Stromal cell of bone marrow (primary cell): ENCODE results near the gene FCGR3A.
"Not testable (repeated sequence)": the region's sequence is repeated elsewhere in the genome, so short reads cannot be mapped to it uniquely, and the experiment has no call there.

Experiments
- DNase-seq: peaks from one replicate; pipeline ENCODE4 v3.0.0-alpha.2; 2012; ENCODE audit warnings: low read depth

The FCGR3A gene

DNA sequence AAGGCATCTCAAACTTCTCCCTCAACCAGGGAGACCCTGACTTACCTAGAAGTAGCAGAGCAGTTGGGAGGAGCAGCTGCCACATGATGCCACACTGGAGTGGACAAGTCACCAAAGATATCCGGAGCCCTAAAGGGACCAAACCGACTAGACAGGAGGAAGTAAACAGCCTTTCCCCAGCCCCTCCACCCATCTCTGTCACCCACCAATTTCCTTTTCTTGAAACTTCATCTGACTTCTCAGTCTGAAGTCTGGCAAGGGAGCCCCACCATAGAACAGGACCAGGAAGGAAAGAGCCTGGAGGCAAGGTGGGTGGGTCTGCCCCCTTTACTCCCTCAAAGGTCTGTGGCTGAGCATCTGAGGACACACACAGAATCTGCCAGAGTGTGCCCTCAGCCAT lies at the start of gene FCGR3A:
FCGR3A (minus strand) TSS at position 167 of the 400 bp plus-strand sequence; CDS start at position 85, 82 bp downstream.
- no peak for DNase-seq

DNA sequence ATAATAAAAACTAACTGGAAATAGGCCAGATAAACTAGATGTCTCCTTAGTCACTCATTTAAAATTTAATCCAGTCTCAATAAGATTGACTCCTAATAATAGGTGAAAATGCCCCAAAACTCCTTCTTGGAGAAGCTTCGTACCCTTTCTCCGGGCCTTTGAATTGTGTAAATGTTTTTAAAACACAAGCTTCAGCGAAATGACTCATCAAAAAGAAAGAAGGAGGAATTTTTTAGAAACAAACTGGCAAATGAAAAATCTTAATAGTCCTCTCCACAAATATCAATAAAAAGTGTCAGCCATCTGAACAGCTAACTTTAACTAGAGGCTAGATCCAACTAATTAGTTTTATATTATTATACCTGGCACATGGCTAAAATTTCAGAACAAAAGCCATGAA lies 47.5 kb upstream of the FCGR3A start:
- not testable (repeated sequence) for DNase-seq

DNA sequence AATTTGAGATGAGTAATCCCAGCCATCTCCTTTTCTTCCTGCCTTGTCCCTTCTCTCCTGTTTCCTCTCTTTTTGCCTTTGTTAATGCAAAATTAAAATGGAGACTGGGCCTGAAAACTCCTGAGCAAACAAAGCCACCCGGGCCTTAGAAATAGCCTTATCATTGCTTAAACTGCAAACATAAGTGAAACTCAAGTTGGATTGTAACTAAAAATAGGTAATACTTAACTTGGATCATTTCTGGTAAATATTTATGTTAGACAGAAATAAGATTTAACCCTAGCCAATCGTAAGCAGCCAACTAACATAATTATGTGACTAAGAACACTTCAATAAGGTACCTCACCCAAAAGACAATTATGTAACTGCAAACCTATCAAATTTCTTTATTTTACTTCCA lies 46.0 kb upstream of the FCGR3A start:
- not testable (repeated sequence) for DNase-seq

DNA sequence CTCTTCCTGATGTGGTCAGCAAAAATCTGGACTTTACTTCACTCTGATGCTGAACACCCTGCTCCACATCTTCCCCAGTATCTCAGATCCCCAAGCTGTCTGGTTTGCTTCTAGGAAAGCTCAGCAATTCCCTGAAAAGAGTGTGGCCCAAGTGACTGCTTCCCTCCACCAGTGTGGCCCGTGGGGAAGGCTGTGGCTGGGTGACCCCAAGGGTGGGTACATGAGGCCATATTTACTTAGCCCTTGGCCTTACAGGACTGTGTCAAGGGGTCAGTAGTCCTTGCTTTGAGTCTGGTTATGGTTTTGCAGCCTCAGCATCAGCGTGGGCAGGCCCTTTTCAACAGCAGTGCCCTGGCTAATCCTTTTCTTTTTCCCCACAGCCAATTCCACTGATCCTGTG lies 45.6 kb upstream of the FCGR3A start:
- not testable (repeated sequence) for DNase-seq

DNA sequence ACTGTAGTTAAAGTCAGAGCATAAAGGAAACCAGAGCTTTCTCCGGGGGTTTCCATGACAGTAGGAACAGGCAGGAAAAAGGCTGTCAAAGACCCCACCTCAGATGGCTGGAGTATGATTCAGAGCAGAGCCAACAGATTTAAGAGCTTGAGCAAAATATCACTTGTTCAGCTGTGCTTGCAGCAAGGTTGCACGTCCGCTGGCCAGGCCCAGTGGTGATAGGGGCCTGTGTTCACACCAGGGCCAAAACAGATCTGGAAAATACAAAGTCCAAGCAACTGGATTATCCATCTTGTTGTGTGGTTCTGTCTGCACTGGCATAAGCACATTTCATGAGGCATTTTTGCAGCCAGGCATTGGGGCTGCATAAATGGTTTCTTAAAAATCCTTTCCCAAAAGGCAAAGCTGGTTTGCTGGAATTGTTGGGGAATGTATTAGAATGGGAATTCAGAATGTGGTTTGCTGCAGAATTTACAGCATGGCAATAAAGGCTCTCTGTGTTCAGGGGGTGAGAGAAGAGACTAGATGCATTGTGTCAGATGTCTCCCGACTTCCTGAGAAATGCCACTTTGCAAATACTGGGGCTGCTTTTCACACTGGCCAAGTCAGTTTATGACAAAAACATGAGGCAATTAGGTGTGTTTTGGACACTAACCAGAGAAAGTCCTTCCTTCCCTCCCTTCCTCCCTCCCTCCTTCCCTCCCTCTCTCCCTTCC lies 44.8 kb upstream of the FCGR3A start:
- not testable (repeated sequence) for DNase-seq

DNA sequence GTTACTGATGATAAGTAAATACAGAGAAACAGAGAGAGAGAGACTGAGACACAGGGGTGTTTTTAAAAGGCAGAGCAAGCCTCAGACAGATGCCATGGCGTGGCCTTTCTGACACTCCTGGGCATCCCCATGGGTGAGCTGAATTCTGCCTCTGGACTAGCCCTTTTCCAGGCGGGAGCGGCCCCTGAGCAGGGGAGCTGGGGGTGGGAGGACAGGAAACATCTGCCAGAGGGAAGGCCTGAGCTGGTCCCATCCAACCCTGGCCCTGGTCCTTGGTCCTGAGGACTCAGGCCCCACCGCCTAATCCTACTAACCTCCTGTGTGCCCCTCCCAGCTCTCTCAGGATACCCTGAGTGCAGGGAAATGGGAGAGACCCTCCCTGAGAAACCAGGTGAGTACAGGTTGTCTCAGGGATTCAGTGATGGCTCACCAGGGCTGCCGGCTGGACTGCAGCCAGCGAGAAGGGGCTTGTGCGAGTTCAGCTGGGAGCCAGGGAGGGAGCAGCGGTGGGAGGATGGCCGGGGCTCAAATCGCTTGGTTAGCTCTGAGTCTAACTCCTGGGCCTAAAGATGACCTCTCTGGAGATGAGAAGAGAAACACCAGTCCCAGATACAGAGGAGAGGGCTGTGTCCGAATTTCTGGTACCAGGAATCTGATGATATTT lies 43.6 kb upstream of the FCGR3A start:
- DNase-seq: not testable (repeated sequence)

DNA sequence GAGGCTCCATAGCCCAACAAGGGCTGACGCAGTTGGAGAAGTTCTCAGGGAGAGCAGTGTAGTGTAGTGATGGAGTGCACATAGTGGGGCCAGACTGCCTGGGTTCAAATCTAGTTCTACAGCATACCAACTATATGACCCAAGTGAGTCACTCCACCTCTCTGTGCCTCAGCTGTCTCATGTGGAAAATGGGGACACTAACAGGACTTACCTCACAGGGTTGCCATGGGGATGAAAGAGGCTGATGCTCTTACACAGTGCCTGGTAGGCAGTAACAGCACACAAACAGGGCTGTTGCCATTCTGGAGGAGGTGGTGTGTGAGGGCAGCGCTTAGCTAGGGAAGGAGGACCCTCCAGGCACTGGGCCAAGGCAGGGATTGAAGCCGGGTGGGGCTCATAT lies 43.0 kb upstream of the FCGR3A start:
- not testable (repeated sequence) for DNase-seq

DNA sequence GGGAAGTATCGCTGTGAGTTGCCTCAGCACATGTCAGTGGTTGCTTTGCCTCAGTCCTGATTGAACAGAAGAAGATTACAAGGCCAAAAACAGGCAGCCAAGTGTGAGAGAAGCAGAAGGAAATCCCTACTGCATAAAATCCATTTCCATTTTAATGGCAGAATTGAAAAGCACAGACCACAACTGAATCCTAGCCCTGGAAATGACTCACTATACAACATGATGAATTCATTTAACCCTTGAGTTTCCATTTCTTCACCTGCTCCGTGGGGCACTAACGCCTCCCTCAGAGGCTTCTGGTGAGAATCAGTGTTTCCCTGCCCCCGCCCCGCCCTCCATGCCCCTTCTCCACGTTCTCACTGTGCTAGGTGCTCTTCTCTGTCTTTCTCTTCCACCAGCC lies 40.3 kb upstream of the FCGR3A start:
- DNase-seq: not testable (repeated sequence)

DNA sequence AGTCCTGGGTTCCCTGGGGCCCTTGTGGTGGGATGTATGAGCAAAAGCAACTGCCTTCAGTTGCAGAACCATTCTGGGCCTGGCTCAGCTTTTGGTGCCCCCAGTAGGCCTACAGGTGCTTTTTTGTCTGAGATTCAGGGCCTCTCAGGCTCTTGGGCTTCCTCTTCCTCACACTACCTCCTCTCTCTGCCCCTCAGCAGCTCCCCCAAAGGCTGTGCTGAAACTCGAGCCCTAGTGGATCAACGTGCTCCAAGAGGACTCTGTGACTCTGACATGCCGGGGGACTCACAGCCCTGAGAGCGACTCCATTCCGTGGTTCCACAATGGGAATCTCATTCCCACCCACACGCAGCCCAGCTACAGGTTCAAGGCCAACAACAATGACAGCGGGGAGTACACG lies 39.7 kb upstream of the FCGR3A start:
- DNase-seq: not testable (repeated sequence)

DNA sequence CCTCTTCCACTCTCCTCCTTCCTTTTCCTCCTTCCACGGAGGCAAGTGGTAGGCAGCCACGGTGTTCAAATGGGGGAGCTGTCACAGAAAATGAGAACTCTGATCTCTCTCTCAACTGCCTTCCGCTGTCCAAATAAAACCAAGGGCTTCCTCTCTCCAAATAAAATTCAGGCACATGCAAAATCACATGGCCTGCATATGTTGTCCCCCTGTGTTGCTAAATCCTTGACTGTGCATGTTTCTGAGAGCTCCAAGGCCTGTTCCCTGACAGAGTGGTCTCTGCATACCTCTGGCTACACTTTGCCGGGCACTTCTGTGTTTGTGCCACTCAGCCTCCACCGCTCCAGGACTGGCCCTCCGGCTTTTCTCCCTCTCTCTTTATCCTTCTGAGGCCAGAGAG lies 39.0 kb upstream of the FCGR3A start:
- DNase-seq: not testable (repeated sequence)

DNA sequence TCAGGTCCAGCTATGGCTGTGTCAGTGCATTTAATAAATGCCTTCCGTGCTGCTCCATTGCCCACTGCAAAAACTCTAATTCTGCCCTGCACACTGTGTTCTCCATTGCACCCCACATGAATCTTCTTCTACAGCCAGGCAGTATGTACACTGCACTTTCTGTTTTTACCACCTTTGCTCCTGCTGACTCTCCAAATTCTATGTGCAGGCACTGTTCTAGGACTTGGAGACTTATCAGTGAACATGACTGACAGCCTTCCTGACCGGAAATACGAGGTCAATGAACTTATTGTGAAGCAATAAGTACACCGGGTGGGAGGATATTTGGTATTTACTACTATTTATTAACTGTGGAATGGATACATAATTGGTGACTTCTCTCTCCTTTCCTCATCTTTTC lies 33.3 kb upstream of the FCGR3A start:
- DNase-seq: not testable (repeated sequence)

DNA sequence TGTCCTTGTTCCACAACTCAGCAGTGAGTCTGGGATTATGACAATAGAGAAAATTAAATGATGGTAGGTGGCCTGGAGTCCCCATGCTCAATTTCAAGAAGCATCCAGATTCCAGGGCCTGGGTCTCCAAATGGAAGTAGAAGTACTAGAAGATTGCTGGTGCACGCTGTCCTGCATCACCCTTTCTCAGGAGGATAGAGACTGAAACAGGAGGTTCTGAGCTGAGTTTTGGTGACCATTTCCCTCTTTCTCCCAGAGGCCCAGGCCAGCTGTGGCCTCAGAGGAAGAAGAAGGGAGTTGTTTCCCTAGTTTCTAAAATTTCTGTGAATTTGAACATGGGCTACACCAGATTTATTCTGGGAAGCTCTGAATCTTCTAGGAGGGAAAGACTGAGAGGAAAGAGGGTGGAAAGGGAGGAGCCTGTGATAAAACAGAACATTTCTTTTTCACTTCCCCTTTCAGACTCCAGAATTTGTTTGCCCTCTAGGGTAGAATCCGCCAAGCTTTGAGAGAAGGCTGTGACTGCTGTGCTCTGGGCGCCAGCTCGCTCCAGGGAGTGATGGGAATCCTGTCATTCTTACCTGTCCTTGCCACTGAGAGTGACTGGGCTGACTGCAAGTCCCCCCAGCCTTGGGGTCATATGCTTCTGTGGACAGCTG lies 31.4 kb upstream of the FCGR3A start:
- DNase-seq: not testable (repeated sequence)

DNA sequence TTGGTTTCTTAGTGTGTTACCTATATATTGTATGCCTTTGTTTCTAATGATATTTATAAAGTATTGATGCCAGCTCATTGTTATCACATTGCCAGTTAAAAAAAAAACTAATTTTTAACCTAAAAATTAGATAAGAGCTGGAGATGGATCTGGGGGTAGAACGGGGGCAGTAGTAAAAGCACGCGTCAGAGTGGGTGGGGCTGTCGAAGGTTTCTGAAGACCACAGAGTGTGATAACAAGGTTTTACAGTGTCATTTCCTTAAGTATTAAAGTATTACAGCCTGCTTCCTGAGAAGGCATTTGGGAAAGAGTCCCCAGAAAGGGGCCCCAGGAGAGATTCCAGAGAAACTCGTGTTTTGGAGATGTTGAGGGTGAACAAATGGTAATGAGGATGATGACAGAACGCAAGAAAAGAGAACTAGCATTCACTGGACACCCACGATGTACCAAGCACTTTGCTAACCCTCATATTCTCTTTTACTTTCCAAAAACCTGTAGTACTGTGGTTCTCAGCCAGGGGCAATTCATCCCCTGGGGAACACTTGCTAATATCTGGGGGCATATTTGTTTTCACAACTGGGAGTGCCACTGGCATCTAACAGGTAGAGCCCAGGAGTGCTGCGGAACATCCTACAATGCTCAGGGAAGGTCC lies 30.4 kb upstream of the FCGR3A start:
- DNase-seq: not testable (repeated sequence)

DNA sequence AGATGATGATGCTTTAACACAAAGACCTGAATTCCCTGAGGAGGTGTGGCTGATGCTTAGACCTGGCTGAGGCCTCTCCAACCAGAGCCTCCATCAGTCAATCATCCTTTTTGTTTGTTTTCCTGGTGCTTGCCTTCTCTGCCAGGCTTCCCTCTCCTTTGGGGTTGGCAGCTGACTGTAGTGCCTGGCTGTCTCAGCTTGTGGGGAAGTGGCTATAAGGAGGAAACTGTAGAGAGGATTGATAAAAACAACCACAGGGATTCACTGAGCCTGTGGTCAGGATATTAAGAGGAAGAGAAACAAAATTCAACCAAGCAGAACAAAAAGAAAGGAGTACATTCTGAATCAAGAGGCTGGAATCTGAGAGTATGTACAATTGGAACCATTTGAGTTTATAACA lies 27.1 kb upstream of the FCGR3A start:
- not testable (repeated sequence) for DNase-seq

DNA sequence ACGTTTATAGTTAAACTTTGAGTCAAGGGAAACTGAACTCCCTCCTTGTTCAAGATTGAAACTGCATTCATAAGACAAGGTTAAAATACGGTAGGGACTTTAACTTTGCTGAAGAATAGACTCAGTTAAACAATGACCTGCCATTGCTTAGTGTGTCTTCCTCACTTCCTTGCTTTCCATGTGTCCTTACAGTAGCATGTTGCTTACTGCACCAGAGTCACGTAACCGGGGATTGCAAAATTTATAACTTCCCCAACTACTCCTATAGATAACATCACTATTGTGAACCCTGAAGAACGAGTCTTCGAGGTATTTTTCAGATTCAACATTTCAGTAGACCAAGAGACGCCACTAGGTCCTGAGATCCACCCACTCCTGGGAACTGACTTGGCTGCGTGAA lies 22.1 kb upstream of the FCGR3A start:
- not testable (repeated sequence) for DNase-seq

DNA sequence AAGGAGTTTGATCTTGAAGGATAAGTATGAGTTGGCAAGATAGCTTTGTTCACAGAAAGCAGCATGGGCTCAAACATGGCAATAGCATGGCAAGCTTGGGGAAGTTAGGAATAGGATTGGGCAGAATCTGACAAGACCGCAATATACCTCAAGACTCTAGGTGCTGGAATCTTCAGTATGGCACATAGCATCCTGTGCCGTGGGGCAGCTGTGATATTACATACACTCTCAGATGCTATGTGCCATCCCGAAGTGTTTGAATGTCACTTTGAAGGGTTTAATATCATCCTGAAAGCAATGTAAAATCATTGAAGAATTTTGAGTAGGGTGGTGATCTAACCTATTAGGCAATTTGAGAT lies 17.0 kb upstream of the FCGR3A start:
- DNase-seq: not testable (repeated sequence)

DNA sequence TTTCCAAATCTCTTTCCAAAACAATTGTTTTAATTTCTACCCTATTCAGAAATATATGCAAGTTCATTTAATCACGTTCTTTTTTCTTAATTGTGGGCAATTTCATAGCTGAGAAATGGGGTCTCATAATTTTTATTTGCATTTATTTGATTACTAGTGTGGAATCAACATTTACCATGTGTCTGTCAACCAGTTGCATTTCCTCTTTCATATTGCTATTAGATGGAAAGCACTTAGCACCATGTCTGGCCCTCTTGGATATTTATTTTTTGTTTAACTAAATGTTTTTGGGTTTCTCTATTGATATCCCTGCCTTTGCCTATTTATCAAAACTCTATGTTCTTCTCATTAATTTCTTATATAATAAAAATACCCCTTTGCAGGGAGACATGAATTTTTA lies 13.9 kb upstream of the FCGR3A start:
- DNase-seq: not testable (repeated sequence)

DNA sequence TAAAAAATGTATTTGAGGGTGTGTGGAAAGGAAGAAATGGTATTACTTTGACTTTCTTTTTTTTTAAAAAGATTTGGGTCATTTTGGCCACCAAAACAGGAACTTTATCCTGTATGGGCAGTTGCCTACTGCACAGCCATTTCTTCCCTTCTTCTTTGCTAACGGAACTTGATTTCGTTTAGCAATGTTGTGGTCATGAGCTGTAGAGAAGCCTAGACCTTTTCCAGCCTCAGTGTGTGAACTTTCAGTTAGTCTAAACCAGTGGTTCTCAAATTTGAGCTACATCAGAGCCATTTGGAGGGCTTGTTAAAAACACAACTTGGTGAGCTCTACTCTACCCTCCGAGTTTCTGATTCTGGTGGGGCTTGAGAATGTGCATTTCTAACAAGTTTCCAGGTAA lies 12.8 kb upstream of the FCGR3A start:
- not testable (repeated sequence) for DNase-seq

DNA sequence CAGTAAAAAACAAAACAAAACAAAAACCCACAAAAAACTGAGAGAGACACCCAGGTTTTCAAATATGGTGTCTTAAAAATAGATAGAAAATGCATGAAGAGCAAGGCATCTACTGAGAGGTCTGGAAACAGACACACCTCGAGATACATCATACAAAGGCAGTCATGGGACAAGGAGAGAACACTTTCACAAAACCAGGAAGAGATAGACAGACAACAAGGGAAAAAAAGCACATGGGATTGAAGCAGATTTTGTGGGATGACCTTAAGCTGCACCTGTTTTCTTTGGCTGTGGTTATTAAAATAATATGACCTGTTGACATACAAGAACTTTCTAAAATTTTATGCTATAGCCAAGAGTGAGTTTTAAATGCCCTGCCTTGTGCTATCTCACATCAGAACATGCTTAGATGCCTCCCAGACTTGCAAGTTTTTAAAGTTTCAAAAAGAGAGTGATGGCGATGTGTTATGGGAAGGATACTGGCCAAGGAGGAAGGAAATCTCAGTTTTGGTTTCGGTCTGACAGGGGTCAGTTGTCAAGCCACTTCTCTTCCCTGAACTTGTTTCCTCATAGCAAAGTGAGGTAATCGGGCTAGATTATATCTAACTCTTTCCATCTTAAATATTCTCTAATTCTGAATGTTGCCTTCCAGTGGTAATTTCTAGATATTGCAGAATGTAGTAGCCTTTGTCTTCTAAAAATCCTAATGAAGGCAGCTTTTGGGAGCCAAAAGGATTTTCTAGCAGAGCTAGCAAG lies 11.5 kb upstream of the FCGR3A start:
- DNase-seq: peak; percentile 19

DNA sequence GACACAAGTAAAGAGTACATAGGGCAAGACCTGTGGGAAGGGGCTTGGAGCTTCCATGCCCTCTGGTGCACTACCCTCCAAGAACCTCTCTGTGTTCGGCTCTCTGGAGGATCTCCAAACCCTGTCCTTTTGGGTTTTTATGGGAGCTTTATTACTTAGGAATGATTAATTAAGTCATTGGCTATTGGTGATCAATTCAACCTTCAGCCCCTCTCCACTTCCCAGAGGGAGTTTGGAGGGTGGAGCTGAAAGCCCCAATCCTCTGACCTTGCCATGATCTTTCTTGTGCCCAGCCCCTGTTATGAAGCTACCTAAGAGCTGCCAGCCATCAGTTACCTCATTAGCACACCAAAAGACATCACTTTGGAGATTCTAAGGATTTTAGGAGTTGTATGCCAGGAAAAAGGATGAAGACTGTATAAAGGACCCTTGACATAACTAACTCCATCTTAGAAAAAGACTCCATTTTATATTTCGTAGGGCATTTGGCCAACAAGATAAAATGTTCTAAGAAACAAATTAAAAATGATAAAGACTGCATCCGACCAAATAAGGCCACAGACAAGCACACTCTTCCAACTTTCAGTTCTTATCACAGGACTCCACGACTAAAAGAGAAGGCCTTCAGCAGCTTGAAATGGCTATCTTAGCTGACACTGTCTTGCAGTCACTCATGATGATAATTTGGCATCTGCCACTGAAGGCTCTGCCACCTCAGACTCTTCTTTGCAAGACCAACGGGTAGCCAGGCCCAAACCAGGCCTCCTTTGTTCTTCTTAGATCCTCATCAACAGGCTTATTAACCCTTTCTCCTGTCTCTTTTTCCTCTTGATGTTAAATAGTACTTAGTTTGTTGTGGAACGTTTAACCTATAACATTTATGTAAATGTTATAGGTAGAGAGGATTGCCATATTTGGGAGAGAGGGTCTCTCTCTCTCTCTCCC lies 8.2 kb upstream of the FCGR3A start:
- not testable (repeated sequence) for DNase-seq

DNA sequence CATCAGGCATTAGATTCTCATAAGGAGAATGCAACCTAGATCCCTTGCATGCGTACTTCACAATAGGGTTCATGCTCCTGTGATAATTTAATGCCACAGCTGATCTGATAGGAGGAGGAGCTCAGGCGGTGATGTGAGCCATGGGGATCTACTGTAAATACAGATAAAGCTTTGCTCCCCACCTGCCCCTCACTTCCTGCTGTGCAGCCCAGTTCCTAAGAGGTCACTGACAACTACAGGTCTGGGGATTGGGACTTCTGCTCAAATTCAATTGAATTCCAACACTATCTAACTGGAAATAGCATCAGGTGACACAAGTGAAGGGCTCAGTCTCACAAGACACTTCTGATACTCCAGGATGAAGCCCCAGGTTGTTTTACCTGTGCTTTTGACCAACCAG lies 7.4 kb upstream of the FCGR3A start:
- not testable (repeated sequence) for DNase-seq
